GM12878 (cell line): ENCODE data around the gene YWHAG.

Source experiments
- CHD4 ChIP-seq: fragments of 200-600 bp; sonication (generic); IDR thresholded peaks from 2 replicates; pipeline ENCODE4 v1.6.1; 2016; ENCODE audit warnings: mild to moderate bottlenecking
- EZH2 ChIP-seq: IDR thresholded peaks from 2 replicates; pipeline ENCODE4 v1.6.1; 2012; ENCODE audit warnings: low read depth, mild to moderate bottlenecking, control low read depth, inconsistent platforms, low read length, borderline replicate concordance; ENCODE audit not compliant: control insufficient read depth
- GABPA ChIP-seq: IDR thresholded peaks from 2 replicates; pipeline ENCODE4 v1.6.1; 2014; ENCODE audit warnings: antibody characterized with exemption, low read depth, mild to moderate bottlenecking, inconsistent platforms
- NR2C2 ChIP-seq: IDR thresholded peaks from 2 replicates; pipeline ENCODE4 v1.6.1; 2011; ENCODE audit warnings: borderline replicate concordance, low read depth; ENCODE audit not compliant: control insufficient read depth, insufficient read length
- RCOR1 ChIP-seq: conservative IDR thresholded peaks from 2 replicates; pipeline ENCODE4 v1.6.1; 2012; ENCODE audit warnings: low read depth, low read length, improper control_type of control experiment
- TF ChIP-seq, protein P1 (sequence below), 3 experiments: IDR thresholded peaks in 2 of 3; conservative IDR thresholded peaks in 1 of 3; 2 replicates each; pipeline ENCODE4 v1.5.1; 2011; ENCODE audit warnings: low read depth in 3 of 3, low read length in 3 of 3, mild to moderate bottlenecking in 3 of 3, control low read depth in 2 of 3, moderate library complexity in 2 of 3, inconsistent platforms in 1 of 3, mixed read lengths in 1 of 3; ENCODE audit not compliant: control insufficient read depth in 2 of 3, insufficient read depth in 1 of 3; ENCODE audit errors: extremely low read depth in 1 of 3
- TF ChIP-seq, protein P2 (sequence below): fragments of 450-650 bp; IDR thresholded peaks from 2 replicates; pipeline ENCODE4 v1.6.1; 2018; ENCODE audit warnings: mild to moderate bottlenecking, low read depth, moderate library complexity; ENCODE audit not compliant: partially characterized antibody
- TF ChIP-seq, protein P3 (sequence below): fragments of 450-650 bp; formaldehyde crosslinking; IDR thresholded peaks from 2 replicates; pipeline ENCODE4 v1.5.0; 2022; ENCODE audit warnings: mild to moderate bottlenecking, missing genetic modification characterization

DNA sequence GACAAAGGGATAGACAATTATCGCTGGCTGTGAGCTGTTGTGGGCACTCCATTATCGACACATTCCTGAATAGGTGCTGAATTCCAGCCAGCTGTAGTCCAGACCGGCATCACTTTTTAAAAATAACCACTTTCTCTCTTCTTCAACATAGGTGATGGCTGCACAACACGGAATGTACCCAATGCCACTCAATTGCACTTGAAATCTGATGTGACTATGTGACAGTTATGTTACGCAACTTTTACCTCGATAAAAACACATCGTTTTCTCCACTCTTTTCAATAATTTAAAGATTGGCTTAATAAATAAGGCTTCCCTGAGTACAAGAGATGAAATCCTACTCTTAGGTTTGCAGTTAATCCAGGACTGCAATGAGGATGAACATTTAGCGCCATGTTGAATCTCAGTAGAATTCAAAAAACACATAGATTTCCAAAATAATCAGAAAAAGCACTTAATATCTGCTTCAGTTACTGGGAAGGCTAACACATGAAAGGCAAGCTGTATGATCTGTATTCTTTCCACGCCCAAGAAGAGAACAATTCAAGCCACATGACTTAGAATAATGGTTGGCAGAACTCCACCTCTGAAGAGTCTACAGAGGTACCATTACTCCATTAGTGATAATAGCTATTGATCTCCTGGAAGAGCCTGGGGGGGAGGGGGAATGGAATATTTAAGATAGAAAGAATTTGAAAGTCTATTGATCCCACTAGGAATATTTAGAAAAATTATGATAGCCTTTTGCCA, 3.6 kb downstream of the YWHAG start:
- TF ChIP-seq, protein P1, sequence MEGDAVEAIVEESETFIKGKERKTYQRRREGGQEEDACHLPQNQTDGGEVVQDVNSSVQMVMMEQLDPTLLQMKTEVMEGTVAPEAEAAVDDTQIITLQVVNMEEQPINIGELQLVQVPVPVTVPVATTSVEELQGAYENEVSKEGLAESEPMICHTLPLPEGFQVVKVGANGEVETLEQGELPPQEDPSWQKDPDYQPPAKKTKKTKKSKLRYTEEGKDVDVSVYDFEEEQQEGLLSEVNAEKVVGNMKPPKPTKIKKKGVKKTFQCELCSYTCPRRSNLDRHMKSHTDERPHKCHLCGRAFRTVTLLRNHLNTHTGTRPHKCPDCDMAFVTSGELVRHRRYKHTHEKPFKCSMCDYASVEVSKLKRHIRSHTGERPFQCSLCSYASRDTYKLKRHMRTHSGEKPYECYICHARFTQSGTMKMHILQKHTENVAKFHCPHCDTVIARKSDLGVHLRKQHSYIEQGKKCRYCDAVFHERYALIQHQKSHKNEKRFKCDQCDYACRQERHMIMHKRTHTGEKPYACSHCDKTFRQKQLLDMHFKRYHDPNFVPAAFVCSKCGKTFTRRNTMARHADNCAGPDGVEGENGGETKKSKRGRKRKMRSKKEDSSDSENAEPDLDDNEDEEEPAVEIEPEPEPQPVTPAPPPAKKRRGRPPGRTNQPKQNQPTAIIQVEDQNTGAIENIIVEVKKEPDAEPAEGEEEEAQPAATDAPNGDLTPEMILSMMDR (IDR thresholded peaks at IDR 0.05 in 2 of 3, conservative IDR thresholded peaks at IDR 0.05 in 1 of 3; ENCODE audit: control insufficient read depth in 2 of 3, extremely low read depth in 1 of 3, insufficient read depth in 1 of 3, low read depth in 3 of 3, low read length in 3 of 3) = no peak
- TF ChIP-seq, protein P2, sequence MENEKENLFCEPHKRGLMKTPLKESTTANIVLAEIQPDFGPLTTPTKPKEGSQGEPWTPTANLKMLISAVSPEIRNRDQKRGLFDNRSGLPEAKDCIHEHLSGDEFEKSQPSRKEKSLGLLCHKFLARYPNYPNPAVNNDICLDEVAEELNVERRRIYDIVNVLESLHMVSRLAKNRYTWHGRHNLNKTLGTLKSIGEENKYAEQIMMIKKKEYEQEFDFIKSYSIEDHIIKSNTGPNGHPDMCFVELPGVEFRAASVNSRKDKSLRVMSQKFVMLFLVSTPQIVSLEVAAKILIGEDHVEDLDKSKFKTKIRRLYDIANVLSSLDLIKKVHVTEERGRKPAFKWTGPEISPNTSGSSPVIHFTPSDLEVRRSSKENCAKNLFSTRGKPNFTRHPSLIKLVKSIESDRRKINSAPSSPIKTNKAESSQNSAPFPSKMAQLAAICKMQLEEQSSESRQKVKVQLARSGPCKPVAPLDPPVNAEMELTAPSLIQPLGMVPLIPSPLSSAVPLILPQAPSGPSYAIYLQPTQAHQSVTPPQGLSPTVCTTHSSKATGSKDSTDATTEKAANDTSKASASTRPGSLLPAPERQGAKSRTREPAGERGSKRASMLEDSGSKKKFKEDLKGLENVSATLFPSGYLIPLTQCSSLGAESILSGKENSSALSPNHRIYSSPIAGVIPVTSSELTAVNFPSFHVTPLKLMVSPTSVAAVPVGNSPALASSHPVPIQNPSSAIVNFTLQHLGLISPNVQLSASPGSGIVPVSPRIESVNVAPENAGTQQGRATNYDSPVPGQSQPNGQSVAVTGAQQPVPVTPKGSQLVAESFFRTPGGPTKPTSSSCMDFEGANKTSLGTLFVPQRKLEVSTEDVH = no peak
- TF ChIP-seq GABPA = no peak
- no peak for TF ChIP-seq NR2C2
- TF ChIP-seq, protein P3, sequence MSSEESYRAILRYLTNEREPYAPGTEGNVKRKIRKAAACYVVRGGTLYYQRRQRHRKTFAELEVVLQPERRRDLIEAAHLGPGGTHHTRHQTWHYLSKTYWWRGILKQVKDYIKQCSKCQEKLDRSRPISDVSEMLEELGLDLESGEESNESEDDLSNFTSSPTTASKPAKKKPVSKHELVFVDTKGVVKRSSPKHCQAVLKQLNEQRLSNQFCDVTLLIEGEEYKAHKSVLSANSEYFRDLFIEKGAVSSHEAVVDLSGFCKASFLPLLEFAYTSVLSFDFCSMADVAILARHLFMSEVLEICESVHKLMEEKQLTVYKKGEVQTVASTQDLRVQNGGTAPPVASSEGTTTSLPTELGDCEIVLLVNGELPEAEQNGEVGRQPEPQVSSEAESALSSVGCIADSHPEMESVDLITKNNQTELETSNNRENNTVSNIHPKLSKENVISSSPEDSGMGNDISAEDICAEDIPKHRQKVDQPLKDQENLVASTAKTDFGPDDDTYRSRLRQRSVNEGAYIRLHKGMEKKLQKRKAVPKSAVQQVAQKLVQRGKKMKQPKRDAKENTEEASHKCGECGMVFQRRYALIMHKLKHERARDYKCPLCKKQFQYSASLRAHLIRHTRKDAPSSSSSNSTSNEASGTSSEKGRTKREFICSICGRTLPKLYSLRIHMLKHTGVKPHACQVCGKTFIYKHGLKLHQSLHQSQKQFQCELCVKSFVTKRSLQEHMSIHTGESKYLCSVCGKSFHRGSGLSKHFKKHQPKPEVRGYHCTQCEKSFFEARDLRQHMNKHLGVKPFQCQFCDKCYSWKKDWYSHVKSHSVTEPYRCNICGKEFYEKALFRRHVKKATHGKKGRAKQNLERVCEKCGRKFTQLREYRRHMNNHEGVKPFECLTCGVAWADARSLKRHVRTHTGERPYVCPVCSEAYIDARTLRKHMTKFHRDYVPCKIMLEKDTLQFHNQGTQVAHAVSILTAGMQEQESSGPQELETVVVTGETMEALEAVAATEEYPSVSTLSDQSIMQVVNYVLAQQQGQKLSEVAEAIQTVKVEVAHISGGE (CRISPR knock-in tag) = no peak
- TF ChIP-seq EZH2 = no peak
- no peak for TF ChIP-seq CHD4
- TF ChIP-seq RCOR1 = no peak
